Measurements from ENCODE around the gene DPM2.

The DPM2 gene

GRCh38 chr9:127886401-127886972 lies 51.2 kb downstream of the DPM2 start:
- TF ChIP-seq CTCF (IDR thresholded peaks at IDR 0.05; ENCODE audit: low read depth, low read length): no peak
- H3K4me3 ChIP-seq (ENCODE audit: low read depth, low read length): no peak overlapping the region

GRCh38 chr9:127885508-127886281 lies 52.0 kb downstream of the DPM2 start:
- TF ChIP-seq CTCF (IDR thresholded peaks at IDR 0.05; ENCODE audit: low read depth, low read length): no peak
- no peak overlapping the region for H3K4me3 ChIP-seq (ENCODE audit: low read depth, low read length)
